ENCODE measurements around the gene RPS5.
A peak's percentile ranks its signal among the peaks of the same experiment; 100 is the strongest.
"Not testable (repeated sequence)": the region's sequence is repeated elsewhere in the genome, so short reads cannot be mapped to it uniquely, and the experiment has no call there.

RPS5 gene

DNA sequence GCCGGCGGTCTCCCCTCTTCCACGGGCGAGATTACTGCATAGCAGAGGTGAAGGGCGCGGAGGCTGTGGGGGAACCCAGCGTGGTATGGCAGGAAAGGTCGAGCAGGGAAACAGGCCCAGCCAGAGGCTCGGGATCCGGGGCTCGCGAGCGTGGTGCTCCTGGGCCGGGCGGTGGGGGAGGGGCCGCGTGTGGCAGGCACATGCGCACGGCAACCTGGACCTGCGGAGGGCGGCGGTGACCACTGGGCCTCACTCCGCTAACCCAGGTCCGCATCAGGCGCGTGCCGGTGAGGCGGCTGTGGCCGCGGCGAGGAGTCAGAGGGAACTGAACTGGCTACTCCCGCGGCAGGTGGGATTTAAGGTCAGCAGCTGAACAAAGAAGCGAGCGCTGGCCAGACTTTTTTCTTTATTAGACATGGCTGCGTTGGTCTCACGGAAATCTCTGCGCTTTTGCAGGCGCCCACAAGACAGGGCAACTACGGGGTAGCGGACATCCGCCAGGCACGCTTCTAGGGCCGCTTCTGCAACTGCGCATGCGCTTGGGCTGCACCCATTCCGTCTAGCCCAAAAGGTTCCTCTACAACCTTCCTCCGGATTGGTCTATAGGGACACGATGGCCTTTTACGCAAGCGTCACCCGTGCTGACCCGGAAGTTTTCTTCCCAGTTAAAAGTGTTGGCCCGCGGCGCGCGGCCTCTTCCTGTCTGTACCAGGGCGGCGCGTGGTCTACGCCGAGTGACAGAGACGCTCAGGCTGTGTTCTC lies at the start of gene RPS5:
Gene RPS5, plus strand, starts transcription at position 694 of the 762 bp plus-strand sequence. CDS start 869 bp downstream, outside the sequence.
- DNase-seq, result peak; percentile 94

DNA sequence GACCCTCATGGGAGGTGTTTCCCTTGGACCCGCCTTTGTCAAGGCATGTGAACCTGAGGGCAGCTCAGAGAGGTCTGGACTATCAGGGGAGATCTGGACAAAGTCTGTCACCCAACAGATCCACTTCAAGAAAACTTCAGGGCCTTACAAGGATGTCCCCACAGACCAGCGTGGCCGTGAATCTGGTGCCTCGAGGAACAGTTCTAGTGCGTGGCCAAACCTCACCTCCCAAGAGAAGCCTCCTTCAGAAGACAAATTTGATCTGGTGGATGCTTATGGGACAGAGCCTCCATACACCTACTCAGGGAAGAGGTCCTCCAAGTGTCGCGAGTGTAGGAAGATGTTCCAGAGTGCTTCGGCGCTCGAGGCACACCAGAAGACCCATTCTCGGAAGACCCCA lies 48.7 kb upstream of the RPS5 start:
- DNase-seq, result no peak

GRCh38 chr19:58338825-58339558 lies 48.1 kb upstream of the RPS5 start:
- no peak for DNase-seq

GRCh38 chr19:58345558-58345957 lies 41.5 kb upstream of the RPS5 start:
- DNase-seq, result no peak

- DNase-seq, result peak; percentile 47
Observed at GRCh38 chr19:58346961-58347929, 39.8 kb upstream of the RPS5 start.

DNA sequence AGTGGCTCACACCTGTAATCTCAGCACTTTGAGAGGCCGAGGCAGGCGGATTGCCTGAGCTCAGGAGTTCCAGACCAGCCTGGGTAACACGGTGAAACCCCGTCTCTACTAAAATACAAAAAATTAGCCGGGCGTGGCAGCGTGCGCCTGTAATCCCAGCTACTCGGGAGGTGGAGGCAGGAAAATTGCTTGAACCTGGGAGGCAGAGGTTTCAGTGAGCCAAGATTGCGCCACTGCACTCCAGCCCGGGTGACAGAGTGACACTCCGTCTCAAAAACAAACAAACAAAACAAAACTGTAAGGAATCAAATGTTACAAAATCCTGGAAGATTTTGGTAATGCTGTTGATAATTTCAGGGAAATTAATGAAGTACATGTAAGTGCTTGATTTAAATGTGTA lies 39.0 kb upstream of the RPS5 start:
- DNase-seq, result not testable (repeated sequence)

DNA sequence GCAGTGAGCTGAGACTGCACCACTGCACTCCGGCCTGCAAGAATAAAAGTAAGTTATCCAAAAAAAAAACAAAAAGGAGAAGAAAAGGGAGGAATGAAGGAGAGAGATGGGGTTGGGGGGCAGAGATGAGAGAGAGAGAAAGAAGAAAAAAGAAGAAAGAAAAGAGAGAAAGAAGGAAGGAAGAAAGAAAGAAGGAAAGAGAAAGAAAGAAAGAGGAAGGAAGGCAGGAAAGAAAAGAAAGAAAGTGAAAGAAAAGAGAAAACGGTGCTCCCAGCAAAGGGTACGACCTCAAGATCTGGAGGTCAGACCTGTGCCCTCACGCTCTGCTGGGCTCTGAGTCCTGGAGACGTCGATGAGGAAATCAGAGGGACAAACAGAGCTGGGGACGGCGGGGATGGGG lies 37.5 kb upstream of the RPS5 start:
- no peak for DNase-seq

DNA sequence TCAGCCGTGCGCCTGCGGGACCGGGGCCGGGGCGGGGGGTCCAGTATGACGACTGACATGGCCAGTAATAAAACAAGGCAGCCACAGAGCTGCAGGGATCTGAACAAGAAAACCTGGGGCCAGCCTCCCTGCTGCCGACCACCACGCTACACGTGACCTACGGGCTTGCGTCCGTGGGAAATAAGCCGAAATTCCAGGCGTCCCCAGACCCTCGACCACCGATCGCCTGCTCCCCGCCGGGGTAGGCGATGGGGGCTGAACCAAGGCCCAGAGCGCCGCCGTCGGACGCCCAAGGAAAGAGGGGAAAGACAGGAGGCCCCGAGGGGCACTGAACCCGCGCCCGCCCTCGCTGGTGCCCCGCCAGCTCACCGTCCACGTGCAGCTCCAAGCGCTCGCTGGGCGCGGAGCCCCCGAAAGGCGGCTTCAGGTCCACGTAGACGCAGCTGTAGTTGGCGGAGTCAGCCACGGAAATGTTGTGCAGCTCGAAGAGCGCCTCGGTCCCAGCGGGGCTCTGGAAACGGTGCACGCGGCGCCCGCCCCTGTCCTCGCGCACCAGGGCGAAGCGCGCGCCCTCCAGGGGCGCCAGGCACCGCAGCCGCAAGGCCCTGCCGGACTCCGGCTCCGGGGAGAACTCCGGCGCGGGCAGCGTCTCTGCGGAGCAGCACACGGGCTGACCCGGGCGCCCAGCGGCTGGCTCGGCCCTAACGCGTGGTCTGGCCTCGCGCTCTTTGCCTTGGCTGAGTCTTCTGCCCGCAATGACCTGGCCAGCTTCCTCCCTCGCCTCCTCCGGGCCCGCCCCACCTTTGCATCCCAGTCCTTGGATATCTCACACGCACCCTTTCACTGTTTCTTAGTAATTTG lies 36.8 kb upstream of the RPS5 start:
- no peak for DNase-seq

GRCh38 chr19:58350871-58351557 lies 36.1 kb upstream of the RPS5 start:
- no peak for DNase-seq

GRCh38 chr19:58351558-58351878 lies 35.6 kb upstream of the RPS5 start:
- no peak for DNase-seq

- no peak for DNase-seq
Observed at GRCh38 chr19:58351990-58352755, 34.9 kb upstream of the RPS5 start.

DNA sequence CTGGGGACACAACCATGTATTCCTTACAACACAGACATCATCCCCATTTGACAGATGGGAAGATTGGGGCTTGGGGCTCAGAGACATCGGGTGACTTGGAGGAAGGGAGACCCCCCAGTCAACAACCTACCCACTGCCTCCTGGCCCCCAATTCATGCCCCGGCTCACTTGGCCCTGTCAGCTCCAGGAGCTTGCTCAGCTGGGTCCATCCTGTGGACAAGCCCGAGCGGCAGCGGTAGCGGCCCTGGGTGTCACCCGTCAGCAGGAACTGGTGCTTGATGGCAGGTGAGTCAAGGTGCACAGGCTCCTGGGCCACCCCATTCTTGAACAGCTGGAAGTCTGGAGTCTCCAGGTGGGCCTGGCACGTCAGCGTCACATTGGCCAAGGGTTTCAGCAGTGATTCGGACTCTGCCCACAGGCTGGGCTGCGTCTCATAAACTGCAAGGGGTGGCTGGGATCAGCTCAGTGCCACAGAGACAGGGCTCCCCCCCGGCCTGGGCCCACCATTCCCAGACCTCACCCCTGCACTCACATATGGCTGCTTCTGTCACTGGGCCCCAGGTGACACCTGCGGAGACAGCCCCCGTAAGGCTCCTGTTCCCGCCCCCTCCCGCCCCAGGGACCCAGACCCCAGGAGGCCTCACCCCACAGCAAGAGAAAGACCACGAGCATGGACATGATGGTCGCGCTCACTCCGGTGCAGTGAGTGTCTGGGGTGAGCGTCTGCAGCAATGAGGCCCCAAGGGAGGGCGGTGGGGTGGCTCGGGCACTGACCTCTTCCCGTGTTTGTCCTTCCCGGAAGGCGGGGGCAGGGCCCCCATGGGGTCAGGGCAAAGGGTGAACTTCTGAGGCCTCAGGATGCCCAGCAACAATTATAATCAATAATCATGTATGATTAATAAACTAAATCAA lies 34.1 kb upstream of the RPS5 start, which contains the start of gene A1BG:
Gene A1BG, minus strand, starts transcription at position 733 of the 912 bp plus-strand sequence. Its CDS starts 55 bp downstream, at position 678.
- DNase-seq, result no peak

DNA sequence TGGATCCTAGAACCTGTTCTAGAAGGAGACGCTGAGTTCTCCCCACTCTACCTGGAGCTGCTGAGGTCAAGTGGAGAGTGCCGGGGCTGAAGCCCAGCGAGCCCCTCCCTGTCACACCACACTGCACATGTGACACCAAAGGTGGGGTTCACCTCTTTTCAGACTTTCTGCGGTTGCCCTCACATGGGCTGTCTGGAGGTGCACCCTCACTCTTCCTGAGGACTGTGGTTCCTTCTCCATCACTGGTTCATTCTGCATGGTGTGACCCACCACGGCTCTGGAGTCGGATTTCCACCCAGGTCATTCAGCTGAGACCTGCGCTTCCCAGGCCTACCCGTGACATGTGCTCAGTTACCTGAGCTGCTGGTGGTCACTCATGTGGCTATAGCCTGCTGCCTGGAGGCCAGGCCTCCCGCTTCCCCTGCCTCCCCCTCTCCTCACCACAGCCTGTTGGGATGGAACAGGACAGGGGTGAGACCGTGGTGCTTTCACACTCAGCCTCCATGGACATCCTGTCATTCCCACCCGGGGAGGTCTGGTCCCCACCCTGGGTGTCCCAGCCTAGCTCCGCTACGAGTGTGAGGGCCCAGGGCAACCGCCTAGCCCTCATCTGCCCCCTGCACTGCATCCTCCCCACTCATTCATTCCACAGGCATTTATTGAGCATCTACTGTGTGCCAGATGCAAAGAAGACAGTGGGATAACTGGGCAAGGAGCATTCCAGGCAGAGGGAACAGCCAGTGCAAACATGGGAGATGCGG lies 33.2 kb upstream of the RPS5 start:
- no peak for DNase-seq

- DNase-seq, result no peak
Observed at GRCh38 chr19:58354478-58355030, 32.5 kb upstream of the RPS5 start.

GRCh38 chr19:58355215-58355796 lies 31.8 kb upstream of the RPS5 start:
- DNase-seq, result no peak

GRCh38 chr19:58355908-58356765 lies 30.9 kb upstream of the RPS5 start:
- peak; percentile 34 for DNase-seq

Data from activated effector memory CD4-positive, alpha-beta T cell treated with Interleukin-2 at 50 U/mL for 16 hours (primary cell).